GDM1 (cell line): ENCODE results near the gene AHDC1.
"Not testable (repeated sequence)": the region's sequence is repeated elsewhere in the genome, so short reads cannot be mapped to it uniquely, and the experiment has no call there.

Experiments
- DNase-seq: peaks from one replicate; lab custom pipeline; 2025; lab: John Stamatoyannopoulos, UW

AHDC1 gene

DNA sequence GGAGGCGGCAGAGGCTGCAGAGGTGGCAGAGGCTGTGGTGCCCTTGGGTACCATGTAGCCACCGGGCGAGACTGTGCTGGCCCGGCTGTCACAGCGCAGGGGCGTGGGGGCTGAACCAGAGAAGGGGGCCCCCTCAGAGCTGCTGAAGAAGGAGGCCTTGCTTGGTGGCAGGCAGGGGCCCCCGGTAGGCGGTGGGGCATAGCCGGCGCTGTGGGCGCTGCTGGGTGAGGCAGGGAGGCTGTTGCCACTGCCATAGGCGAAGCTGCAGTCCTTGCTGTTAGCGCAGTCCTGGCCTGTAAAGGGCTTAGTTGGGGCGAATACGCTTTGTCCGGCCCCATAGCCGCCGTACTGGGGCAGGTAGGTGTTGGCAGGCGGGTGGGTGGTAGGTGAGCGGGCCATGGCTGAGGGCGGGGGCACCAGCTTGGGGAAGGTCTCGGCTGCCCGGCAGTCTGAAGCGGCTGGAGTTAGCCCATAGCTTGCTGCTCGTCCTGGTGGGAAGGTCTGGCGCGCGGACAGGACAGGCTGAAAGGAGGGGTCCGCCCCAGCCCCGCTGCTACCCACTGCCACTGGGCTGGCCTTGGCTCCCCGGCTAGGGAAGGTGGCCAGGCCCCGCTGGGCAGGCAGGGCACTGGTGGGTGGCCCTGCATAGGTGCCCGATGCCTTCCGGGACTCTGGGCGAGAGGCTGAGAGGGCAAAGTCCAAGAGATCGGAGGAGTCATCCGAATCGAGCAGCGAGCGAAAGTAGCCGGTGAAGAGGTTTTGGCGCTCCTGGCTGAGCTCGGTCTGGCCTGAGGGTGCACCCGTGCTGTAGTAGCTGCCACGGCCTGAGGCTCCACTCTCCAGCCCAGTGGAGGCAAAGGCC, 54.9 kb downstream of the AHDC1 start:
- no peak for DNase-seq

DNA sequence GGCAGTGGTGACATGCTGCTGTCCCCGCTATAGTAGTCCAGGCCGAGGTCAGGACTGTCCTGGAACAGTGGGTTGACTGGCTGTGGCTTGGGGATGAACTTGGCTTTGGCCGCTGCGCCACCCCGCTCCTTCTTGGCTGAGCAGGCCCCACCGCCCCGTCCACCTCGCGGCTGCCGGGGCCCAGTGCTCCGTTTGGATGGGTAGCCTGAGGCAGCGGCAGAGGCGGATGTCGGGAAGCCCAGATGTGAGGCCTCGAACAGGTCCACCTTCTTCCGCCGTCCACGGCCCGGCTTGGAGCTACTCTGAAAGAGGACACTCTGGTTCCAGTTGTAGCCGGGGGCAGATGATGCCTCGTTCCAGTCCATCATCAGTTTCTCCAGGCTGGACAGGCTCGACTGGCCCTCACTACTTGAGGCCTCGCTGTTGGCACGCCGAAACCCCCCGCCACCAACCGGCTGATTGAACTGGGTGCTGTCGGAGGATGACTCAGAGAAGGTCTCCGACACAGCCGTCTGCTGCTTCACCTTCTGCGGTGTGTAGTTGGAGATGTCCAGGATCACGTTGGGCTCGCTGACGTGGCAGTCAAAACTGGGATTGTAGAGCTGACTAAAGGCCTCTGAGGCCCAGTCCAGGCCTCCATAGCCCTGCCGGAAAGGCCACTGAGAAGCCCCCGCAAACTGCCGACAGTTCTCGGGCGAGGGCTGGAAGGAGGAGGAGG, 55.6 kb downstream of the AHDC1 start:
- DNase-seq, result no peak

DNA sequence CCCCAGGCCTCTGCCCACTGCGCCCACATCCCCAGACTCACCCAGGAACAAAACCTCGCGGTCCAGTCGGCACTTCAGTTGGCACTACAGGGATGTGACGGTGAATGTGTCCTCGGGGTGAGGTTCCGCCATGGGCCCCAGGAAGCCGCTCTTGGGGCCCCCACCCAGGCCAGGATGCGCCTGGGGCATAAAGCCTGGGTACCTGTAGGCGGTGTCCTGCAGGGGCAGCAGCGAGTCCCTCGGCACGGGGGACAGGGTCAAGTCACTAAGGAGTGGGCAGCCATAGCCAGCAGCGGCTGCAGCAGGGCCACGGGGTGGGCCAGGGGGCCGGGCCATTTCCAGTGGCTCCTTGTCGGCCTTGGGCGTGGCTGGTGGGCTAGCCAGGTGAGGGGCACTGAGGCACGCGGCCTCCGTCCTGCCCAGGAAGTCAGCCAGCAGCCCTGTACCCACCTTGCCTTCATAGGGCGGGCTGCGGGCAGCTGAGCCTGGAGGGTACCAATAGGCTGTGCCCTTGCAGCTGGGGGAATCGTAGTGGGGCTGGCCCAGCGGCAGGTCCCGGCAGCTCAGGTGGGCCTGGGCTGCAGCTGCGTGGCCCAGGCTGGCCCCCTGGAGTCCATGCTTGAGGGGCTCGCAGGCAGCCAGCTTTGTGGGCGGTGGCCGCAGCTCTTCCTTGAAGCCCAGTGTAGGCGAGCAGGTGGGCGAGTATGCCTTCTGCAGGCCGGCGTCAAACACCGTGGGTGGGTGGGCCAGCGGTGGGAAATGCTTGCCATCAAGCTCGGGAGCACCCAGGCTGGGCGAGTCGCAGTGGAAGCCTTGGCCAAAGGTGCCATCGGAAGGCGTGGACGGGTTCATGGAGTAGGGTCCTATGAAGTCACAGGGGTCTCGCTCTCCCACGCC, 56.5 kb downstream of the AHDC1 start:
- no peak for DNase-seq

DNA sequence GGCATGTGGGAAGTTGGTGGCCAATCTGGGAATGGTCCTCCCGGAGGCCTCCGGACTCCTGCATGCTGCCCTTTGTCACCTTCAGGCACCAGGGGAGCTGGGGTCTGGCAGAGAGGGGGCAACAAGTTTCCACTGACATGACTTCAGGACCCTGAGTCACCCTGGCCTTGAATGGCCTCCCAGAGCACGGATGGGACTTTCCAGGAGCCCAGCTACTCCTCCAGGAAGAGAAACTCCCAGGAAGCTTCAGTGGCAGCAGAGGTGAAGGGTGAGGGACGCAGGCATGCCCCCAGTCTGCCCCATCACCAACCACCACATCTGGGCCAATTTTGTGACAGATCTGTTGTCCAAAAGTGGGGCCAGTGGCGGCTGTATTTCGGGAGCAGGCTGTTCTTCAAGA, 58.1 kb downstream of the AHDC1 start:
- DNase-seq, result no peak

DNA sequence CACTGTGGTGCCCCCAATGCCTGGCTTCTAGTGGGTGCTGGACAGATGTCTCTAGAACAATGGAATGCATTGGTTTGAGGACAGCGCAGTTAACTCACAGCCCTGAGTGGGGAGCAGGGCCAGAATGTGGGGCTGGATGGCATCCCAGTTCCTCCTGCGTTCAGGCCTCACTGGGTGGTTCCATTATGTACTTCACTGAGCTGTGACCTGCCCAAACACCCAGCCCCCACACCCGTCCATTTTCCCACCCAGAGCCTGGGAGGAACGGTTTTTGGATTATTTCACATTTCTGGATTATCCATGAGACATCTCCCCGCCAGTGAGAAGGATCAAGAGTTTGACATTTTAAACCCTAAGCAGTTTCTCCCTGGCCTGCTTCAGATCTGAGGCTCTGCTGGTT, 58.7 kb downstream of the AHDC1 start:
- DNase-seq, result no peak

DNA sequence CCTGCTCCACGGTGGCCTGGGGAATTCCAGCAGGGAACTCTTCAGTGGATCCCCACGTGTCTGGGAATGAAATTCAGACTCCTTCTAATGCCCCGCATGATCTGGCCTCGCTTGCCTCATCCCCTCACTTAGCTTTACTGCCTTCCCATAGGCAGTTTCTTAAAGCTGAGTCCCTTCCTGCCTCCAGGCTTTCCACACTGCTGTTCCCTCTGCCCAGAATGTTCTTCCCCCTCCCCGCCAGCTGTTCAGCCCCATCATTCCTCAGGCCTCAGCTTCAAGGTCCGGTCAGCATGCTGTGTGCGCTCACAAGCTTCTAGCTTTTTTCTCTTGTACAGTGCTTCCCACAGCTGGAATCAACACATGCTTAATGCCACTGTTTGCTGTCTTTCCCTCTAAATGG, 59.1 kb downstream of the AHDC1 start:
- DNase-seq, result no peak

DNA sequence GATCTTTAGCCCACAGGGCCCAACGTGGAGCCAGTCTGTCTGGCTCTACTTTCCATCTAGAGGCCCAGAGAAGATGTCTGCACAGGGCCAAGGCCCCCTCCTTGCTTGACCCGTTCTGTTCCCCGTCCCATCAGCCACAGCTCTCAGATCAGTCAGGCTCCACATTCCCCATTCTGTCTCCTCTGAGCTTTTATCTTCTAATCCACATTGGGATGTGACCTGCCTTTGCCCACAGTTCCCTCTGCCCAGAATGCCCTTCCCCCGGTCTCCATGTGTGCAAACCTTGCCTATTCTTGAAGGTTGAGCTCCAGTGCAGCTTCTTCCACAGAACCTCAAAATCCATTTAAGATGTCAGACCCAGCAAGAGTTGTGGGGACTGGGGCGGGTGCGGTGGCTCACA, 60.7 kb downstream of the AHDC1 start:
- no peak for DNase-seq

DNA sequence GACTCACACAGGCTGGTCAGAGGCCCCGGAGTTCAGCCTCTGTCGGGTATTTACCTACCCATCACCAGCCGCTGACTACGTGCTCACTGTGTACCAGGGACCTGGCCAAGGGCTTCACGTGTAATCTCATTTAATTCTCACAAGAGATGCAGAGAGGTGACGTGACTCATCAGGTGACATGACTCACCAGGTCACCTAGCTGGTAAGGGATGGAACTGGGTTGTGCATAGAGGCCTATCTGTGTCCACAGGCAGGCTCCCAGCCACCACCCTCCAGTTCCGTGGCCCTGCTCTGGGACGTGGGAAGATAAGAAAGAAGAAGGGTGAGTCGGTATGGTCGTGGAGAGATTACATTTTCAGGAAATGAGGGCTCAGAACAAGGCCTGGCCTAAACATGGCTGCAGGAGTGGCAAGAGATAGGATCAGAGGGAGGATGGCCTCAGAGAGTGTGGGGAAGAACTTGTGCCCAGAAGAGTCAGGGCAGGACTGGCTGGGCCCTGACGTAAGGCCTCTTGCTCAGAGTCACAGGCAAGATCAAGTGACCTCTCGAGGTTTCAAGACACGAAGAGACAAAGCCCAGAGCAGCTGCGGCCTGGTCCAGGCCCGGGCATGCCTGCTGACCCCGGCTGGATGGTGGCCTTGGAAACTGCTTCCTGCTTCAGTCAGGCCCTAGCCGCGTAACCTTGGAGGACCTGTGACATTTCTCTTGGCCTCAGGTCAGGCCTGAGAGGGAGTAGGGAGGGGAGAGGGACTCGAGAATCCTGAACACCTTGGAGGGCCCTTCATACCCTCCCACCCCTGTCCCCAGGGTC, 61.3 kb downstream of the AHDC1 start:
- DNase-seq, result no peak

DNA sequence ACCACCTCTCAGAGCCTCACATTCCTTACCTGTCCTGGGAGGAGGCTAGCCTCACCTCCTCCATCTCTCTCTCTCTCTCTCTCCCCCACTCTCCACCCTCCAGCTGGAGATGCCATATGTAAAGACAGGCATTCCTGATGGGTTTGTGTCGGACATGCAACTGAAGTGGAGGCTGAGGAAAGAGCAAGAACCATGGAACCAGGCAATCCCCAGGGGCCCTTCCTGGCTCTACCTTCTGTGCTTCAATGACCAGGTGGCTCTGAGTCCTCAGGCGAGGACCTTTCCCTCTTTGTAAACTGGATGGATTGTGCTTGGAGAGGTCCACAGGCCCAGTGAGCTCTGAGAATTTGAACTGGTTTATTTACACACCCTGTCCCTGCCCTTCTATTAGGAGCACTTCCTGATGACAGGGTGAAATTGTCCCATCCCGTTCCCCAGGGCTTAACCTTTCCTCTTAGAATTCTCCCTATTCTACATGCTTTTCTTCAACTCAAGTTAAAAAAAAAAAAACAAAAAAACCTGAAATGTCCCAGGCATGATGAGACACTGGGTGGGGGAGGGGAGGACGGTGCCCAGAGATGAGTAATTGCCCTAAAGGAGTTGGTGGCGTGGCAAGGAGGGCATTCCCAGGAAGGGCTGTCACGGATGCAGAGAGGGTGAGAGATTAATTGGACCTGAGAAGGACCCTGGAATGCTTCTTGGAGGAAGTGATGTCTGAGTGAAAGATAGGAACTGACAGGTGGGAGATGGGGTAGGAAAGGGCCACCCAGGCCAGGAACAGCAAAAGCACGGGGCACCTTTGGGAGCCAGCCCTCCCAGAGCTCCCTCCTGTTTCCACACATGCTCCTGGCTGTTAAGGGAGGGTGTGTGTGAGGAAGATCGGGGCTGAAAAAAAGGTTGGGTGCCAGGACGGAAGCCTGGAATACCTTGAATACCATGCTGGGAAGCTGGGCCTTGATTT, 63.8 kb downstream of the AHDC1 start:
- no peak for DNase-seq

DNA sequence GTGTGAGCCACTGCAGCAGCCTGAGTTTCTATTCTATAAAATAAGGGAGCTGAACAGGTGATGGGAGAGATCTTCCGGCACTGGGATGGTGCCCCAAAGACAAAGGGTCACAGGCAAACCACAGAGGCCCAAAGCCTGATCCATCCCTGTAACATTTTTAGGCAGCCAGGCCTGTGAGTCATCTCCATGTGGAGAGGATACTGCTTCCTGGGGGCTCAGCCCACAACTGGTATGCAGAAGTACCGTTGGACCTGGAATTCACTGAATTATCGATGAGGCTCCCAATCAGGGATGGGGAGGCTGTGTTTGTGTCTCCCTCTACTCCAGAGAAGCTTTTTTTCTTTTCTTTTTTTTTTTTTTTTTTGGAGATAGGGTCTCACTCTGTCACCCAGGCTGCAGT, 65.2 kb downstream of the AHDC1 start:
- DNase-seq, result no peak

DNA sequence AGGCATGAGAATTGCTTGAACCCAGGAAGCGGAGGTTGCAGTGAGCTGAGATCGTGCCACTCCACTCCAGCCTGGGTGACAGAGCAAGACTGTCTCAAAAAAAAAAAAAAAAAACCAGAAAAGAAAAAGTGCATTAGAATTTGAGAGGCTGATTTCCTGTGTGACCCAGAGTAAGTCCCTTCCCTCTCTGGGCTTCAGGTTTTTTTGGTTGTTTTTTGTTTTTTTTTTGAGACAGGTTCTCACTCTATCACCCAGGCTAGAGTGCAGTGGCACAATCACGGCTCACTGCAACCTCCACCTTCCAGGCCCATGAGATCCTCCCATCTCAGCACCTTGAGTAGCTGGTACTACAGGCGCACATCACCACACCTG, 65.7 kb downstream of the AHDC1 start:
- DNase-seq, result not testable (repeated sequence)

DNA sequence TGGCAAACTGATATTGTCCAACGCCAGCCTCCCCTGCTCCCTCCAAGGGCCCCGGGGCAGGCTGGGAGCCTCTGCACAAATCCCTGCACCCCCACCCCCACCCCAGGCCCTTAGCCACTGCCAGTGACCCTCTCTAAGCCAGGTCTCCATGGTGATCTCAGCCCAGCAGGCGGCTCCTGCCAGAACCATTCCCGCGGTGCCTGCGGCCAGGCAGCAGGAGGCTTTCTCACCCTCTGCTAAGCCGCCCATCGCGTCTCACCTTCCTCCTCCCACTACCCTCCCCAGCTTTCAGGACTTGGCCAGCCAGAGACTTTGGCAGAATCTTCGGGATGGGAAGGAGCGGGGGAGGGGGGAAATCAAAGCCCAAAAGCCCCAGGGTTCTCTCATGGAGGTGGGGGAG, 67.2 kb downstream of the AHDC1 start:
- no peak for DNase-seq

DNA sequence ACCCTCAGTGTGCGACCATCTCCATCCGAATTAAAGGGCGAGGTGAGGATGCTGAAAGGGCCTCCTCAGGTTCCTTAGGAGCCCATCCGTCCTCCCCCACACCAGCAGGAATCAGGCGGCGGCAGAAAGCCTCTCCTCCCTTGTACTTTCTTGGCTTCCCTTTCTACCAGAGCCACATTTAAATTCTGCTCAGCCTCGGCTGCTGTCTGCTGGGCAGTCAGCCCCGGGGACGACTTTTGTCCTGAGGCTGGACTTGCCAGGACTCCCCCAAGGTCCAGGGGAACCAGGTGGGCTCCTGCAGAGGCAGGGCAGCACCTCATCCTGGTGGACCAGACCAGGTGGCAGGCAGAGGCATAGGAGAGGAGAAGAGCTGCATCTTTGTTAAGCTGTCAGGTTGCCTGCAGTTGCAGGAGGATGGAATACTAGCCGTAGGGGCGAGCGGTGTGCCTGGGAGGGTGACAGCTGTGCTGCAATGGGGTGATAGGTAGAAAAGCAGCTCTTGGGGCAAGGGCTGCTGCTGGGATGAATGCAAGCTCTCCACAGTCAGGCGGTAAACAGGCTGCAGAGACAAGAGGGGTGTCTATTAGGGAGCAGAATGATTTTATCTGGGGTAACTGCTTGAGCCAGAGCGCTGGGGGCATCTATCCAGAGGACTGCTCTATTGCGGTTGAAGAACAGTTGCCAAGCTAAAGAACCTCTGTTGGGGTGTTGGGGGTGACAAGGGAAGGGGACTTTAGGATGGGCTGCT, 67.8 kb downstream of the AHDC1 start:
- no peak for DNase-seq

DNA sequence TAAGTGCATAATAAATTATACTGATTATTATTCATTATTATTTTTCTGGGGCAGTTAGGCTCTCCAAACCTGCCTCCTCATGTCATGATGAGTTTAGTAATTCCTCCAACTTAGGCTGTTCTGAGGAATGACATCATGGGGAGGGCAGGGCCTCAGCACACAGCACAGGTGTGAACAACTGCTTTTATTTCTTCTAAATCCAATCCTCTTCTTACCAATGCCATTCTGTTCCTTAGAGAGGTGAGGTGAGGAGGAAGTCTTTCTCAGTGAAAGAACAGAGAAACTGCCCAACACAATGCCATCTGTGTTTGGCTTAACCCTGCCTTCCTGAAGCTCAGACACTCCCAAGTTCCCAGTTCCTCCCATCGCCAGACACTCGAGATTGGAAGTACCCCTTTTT, 68.6 kb downstream of the AHDC1 start:
- no peak for DNase-seq

DNA sequence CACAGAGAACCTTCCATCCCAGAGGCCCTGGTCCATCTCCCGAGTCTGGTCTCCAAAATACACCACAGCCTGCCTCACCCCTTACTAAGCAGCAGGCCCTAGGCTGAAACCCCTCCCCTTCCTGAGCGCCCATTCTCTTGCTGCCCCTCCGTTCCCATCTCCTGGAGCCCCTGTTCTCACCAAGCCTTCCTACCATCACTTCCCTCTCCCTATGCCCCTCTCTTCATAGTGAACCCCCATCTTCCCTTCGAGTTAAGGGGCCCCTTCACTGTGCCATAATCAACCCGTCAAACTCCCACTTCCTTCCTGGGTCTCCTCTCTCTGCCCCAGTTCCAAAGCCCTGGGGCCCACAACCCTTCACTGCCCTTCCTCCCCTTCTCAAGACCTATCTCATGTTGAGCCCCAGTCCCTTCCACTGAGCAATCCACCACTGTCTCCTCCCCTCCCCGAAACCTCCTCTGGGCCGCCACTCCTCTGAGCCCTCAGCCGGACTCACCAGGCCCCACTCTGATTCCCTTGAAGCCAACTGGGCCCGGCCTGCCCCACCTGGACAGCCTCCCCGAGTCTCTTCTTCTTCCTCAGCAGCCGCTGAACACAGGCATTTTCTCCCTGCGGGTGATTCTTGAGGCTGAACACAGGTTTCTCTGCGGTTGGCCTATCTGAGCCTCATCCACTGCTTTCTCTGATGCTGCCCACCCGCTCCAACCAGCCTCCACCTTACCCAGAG, 71.8 kb downstream of the AHDC1 start:
- DNase-seq, result no peak

DNA sequence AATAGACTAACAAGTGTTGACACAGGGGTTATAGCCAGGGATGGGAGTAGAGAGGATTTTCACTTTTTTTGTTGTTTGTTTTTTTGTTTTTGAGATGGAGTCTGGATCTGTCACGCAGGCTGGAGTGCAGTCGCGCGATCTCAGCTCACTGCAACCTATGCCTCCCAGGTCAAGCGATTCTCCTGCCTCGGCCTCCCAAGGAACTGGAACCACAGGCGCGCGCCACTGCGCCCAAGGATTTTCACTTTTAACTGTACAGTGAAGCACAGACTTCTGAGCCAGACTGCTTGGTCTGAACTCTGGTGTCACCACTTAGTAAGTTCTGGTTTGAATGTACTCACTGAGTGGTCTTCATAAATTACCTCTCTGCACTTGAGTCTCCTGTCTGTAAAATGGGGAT, 73.8 kb downstream of the AHDC1 start:
- no peak for DNase-seq

DNA sequence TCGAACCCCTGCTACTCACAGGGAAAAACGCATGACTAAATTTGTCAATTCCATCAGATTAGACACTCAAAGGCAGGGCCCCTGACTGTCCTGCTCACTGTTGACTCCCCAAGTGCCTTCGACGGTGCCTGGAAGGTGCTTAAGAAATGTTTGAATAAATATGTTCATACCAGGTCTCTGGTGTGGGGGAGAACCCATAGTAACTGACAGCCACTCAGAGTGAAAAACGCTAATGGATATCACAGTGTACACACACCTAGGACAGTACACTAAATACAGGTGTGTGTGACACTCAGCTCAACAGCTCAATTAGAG, 74.3 kb downstream of the AHDC1 start:
- DNase-seq, result no peak

DNA sequence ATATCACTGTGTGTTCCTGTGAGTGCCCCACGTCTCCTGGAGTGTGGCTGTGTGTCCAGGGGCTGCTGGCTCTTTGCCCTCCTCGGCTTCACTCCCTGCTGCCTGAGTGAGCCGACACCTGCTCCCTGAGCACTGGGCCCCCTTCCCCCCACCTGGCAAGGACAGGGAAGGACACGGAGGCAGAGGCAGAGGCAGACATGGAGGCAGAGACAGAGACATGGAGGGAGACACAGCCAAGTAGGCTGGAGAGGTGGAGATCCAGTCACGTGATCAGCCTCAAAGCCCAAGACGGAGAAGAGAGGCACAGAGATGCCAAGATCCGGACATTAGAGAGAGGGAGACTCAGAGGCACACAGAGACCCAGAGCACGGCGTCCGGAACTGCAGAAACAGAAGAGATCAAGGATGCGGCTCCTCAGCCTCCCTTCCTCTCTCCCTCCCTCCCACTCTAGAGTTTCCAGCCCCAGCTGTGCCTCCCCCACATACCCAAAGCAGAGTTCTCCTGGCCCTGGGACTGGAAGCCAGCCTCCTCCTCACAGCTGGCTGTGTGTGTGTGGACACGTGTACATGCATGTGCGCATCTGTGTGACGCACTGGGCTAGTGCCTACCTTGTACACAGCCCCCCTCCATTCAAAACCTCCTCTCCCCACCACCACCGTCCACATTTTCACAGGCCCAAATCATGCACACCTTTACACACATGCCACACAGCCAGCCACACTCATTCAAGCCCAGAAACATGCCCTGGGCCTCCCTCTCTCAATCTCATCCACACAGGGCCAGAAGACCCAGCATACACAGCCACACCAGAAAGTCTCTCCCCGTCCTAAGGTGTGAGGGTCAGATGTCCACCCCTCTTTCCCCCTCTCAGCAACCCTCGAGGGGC, 74.9 kb downstream of the AHDC1 start:
- DNase-seq, result no peak
